NCI-H82 (cell line): Measurements from ENCODE around the gene APOBEC3A.
"Not testable (repeated sequence)": the region's sequence is repeated elsewhere in the genome, so short reads cannot be mapped to it uniquely, and the experiment has no call there.

Experiments
- DNase-seq: peaks from one replicate; lab custom pipeline; 2025; lab: John Stamatoyannopoulos, UW

APOBEC3A gene

DNA sequence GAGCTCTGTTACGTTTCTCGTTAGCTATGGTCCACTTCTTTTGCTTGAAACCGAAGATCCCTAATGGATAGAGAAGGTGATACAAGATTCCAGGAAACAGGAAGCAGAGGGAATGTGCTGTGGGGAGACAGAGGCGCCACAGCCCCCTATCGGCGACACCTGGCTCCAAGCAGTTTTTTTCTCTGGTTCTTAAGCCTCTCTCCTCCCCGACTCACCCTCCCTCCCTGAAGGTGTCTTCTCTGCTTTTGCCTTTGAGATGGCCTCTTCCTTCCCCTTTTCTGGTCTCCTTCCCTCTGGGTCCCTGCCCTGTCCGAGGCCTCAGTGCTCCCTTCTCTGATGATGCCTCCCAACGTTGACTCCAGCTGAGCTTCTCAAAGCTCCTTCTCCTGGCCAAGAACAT lies 14.2 kb upstream of the APOBEC3A start:
- DNase-seq = peak; percentile 23

GRCh38 chr22:38943882-38944281 lies 13.5 kb upstream of the APOBEC3A start:
- no peak for DNase-seq

DNA sequence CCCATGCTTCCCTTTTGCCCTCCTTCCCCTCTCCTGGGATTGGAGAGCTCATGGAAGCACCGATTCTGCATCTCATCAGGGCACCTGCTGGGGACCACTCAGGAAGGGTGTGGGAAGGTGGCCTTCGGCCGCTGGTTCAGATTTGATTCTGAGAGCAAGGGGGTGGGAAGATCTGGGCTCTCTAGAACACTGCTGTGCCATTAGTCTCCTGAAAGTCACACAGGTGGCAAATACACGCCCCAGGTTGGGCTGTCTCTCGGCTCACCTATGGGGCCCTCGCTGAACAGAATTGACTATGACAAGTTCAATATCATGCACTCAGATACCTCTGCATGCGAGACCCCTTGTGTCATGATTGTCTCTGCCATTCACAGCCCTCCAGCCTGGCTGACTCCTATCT lies 12.8 kb upstream of the APOBEC3A start:
- no peak for DNase-seq

DNA sequence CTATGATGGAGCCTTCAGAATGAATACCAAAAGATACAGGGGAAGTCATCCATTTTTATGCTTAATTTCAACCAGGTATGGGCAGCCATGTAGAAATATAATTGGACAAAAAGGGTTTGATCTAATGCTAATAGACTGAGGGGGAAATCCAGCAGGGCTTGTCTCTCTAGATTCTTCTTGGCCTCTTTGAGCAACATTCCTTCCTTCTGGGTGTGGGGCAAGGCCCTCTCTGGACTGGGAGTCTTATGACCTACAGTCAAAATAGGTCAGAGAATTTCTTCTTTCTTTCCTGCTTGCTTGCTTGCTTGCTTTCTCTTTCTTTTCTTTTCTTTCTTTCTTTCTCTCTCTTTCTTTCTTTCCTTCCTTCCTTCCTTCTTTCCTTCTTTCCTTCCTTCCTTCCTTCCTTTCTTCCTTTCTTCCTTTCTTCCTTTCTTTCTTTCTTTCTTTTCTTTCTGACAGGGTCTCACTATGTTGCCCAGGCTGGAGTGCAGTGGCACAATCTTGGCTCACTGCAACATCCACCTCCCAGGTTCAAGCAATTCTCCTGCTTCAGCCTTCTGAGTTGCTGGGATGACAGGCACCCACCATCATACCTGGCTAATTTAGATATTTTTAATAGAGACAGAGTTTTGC lies 11.6 kb upstream of the APOBEC3A start:
- DNase-seq = not testable (repeated sequence)

- DNase-seq = no peak
Observed at GRCh38 chr22:38946771-38947170, 10.6 kb upstream of the APOBEC3A start.

GRCh38 chr22:38947321-38948140 lies 9.9 kb upstream of the APOBEC3A start:
- DNase-seq = no peak

DNA sequence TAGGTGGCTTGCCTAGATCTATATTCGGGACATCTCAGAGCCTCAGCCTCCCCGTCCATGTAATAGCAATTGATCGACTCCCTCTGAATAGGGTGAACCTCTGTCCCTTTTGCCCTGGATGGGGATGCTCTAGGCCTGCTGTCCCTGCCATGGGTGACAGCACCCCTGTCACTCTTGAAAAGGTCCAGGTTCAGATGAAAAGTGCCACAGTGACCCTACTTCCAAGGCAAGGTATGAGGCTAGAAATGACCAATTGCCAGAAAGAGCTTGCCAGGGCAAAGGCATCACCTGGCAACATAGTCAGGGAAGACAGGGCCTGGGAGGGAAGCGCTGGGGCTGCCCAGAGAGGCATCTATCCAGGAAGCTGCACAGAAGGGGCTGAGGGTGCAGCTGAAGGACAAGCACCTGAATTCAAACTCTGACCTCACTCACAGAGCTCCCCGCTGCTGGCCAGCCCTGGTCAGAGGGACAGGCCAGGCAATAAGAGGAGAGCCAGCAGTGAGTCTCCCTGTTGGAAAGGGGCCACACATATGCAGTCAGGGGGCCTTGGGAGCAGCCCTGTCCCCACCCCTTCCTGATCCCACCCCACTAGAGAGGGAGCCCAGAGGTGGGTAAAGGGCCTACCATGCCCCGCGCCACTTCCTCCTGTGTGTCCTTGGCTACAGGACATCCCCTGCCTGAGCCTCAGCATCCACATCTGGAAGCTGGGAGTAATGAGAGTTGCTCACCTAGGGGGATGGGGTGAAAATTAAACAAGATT lies 9.0 kb upstream of the APOBEC3A start:
- no peak for DNase-seq

DNA sequence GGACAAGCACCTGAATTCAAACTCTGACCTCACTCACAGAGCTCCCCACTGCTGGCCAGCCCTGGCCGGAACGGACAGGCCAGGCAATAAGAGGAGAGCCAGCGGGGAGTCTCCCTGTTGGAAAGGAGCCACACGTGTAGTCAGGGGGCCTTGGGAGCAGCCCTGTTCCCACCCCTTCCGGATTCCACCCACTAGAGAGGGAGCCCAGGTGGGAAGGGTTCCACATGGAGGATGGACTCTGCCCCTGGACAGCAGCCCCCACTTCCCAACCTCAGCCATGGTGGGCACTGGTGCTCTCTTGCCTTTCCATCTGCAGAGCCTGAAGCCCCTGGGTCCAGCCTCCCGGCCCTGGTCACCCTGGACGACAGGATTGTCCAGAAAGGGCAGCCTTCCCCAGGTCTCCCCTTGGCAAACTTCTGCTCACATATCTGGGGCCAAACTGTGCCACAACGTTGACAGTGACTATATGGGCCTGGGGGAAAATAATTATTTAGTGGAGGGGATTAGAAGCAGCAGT lies 7.5 kb upstream of the APOBEC3A start:
- no peak for DNase-seq

GRCh38 chr22:38950527-38951295 lies 6.7 kb upstream of the APOBEC3A start:
- no peak for DNase-seq

DNA sequence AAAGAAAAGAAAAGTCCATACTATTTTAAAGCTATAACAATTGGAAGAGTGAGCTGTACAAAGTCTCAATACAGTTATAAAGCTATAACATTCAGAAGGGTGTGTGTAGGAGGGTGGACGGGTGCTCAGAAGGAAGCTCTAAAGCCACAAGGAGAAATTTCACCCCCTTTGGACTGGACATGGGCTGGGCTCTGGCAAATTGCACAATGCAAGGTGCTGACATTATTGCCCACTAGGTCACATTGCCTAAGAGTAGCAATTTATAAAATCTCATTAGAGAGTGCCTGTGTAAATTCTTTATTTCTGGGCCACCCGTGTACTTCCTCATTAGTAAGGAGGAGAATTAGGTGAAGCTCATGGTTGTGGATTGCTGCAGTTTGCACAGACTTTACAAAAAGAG lies 5.7 kb upstream of the APOBEC3A start:
- DNase-seq = no peak

DNA sequence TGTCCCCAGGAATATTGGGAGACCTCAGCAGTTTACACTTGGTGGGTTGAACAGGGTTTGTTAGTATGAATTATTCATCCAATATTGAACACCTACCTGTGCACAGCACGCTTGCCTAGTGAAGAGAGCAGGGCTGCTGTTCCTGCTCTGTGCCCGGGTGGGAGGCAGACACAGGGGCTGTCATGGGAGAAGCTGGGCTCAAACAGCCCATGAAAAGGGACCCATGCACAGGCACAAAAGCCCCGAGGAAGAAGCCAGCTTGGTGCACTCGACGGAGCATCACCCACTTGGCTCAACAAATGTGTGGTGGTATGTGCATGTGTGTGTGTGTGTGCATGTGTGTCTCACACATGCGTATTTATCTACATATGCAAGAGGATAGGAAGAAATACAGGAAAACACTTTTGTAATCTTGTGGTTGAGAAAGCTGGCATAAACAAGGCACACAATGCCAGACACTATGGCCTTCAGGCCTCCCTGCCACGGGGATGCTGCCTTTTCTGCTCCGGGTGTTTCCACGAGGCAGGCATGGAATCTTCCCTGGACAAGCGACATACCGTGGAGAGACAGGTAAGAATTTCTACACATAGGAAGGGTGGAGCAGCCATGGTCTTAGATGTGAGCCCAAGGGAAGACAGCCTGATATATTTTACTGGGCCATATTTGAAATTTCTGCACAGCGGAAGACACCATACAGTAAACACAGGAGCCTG lies 5.0 kb upstream of the APOBEC3A start:
- no peak for DNase-seq

- DNase-seq = no peak
Observed at GRCh38 chr22:38953091-38953490, 4.3 kb upstream of the APOBEC3A start.

- no peak for DNase-seq
Observed at GRCh38 chr22:38953577-38954413, 3.6 kb upstream of the APOBEC3A start.

DNA sequence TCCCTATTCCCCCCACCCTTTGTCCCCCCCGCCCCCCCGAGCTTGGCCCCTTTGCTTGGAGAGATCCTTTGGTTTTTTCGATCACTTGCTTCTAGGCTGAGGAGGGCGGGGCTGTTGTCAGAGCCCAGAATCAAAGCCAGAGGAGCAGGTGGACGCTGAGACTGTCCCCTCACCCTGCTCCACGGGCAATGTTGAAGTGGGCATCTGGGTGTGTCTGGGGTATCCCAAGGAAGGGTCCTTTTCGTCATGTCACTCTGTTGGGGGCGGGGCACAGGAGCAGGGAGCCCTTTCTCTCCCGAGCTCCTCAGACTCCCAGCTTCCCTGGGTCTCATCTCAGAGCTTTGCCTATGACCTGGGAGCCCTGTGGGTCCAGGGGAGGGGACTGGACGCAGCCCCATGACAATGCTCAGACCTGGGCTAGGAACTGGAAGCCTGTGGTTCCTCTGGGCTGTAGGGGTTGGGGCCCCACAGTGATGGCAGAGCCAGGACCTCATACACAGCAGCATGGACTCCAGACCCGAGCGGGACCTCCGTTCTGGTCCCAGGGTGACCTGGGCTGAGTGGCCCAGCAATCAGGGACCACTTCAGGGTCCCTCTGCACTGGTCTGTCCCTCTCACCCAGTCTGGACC lies 2.9 kb upstream of the APOBEC3A start:
- DNase-seq = no peak

DNA sequence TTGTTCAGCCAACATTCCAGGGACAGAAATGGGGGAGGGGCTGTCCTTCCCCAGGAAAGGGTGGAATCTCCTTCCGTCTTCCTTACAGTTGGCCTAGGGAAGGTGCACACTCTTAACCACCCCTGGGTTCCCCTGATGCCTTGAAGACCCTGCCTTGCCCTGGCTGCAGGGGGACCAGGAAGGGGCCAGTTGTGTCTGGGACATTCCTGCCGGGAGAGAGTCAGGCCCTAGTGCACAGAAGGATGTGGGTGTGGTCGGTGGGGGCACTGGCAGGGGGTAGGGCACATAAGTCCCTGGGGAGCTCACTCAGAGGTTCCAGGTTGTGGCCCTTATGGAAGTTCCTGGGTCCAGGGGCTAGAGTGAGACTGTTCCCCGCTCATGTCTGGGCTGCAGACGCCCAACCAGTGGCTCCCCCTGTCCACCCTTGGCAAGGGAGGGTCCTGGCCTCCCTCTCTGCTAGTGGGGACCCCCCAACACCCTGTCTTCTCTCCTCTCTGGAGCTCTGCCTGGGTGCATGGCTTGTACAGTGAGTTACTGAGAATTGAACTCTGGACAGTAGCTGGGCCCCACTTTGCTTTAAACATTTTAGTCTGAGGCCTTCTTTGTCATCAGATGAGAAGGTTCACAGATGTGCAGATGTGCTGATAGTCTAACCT lies 2.0 kb upstream of the APOBEC3A start:
- no peak for DNase-seq

GRCh38 chr22:38955926-38956325 lies 1.5 kb upstream of the APOBEC3A start:
- DNase-seq = no peak

- DNase-seq = no peak
Observed at GRCh38 chr22:38956551-38956950, 858 bp upstream of the APOBEC3A start.

- no peak for DNase-seq
Observed at GRCh38 chr22:38957808-38958650, 620 bp downstream of the APOBEC3A start.

- not testable (repeated sequence) for DNase-seq
Observed at GRCh38 chr22:38958651-38958943, 1.2 kb downstream of the APOBEC3A start.
